ENCODE data around the gene RNF207. TPM values are rescaled to one million over a fixed set of nuclear protein-coding genes. Genes with fewer than 3 reads are reported as not detected.
A peak's percentile ranks its signal among the peaks of the same experiment; 100 is the strongest.

The RNF207 gene
- total RNA-seq, 1 donor from 2014 or later = 6.6 TPM

DNA sequence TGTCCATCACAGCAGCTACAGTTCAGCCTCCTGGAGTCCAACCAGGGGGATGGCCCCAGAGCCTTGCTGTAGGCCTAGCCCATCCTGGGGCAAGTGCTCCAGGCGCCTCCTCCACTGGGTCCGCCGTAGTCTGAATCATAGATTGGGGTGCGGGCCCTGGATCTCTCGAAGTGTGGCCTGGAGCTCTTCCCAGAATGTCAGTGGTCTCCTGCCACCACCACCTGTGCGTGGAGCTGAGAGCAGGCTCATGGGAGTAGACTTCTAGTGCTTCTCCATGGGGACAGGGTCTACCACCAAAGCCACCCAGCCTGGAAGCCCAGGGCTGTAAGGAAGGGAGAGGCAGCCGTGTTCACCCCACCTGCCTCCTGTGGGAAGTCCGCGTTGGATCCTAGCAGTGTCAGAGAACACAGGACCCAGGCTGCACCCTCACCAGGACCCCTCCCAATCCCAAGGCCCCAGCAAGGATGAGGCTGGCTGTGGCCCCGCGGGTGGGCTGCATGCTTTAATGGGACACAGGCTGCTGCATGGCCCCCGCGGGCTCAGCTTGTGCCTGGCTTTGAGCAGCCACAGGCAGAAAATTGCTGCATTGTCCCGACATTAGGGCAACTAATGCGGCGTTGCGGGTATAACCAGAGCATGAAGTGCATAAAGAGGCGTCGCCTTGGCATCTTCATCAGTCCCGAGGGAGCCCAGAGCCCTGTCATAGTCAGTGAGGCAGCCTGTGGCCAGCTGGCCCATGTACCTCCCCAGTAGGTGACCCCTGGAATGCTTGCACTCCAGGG, 37.3 kb downstream of the RNF207 start:
- TF ChIP-seq CTCF (IDR thresholded peaks at IDR 0.05; ENCODE audit: insufficient read depth, low read length, severe bottlenecking) = no peak
- no peak overlapping the region for H3K4me3 ChIP-seq (ENCODE audit: low read depth, low read length)
- DNase-seq (ENCODE audit: low read depth) (no peak), FAIRE-seq (no peak)
- H3K36me3 ChIP-seq (ENCODE audit: control insufficient read depth, insufficient read depth, low read length) = no peaks in the 10 kb centered on the region
- peaks cover 31% of the 10 kb centered on the region for H3K27me3 ChIP-seq (ENCODE audit: control insufficient read depth, insufficient read depth, low read length)

GRCh38 chr1:6243993-6244392, 38.1 kb downstream of the RNF207 start, which contains the start of gene HES3:
Gene HES3, plus strand, starts transcription at chr1:6244179. Its CDS starts 187 bp downstream, at chr1:6244366.
- Histone ChIP-seq H3K36me3 (ENCODE audit: control insufficient read depth, insufficient read depth, low read length) (no peaks in the 10 kb centered on the region), H3K27me3 (ENCODE audit: control insufficient read depth, insufficient read depth, low read length) (peaks cover 31% of the 10 kb centered on the region), H3K4me3 (ENCODE audit: low read depth, low read length) (no peak within 1 kb of the TSS)
- FAIRE-seq (no peak), DNase-seq (ENCODE audit: low read depth) (no peak)
- no peak for TF ChIP-seq CTCF (IDR thresholded peaks at IDR 0.05; ENCODE audit: insufficient read depth, low read length, severe bottlenecking)

DNA sequence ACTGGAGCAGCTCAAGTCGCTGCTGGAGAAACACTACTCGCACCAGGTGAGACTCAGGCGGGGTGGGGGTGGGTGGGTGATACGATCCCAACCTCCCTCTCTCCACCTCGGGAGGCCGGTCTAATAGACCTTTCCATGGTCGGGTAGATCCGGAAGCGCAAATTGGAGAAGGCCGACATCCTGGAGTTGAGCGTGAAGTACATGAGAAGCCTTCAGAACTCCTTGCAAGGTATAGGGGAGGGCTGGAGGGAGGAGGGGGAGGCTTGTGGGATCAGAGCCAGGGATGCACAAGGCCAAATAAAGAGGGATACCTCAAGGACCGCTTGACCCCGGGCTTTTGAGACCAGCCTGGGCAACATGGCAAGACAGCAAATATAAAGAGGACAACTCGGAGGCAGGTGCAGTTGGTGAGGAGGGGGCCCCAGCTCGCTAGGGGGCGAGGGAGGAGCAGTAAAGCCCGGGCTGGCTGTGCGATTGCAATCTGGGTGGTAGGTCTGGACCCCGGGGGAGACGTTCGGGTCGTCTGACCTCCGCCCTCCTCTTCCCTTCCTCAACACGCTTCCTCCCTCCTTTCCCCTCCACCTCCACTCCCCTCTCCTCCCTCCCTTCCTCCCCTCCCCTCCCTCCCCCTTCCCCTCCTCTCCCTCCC, 38.6 kb downstream of the RNF207 start:
- H3K4me3 ChIP-seq (ENCODE audit: low read depth, low read length) = no peak overlapping the region
- FAIRE-seq (no peak), DNase-seq (ENCODE audit: low read depth) (no peak)
- no peaks in the 10 kb centered on the region for H3K36me3 ChIP-seq (ENCODE audit: control insufficient read depth, insufficient read depth, low read length)
- peaks cover 31% of the 10 kb centered on the region for H3K27me3 ChIP-seq (ENCODE audit: control insufficient read depth, insufficient read depth, low read length)
- TF ChIP-seq CTCF (IDR thresholded peaks at IDR 0.05; ENCODE audit: insufficient read depth, low read length, severe bottlenecking) = no peak

- Histone ChIP-seq H3K36me3 (ENCODE audit: control insufficient read depth, insufficient read depth, low read length) (no peaks in the 10 kb centered on the region), H3K27me3 (ENCODE audit: control insufficient read depth, insufficient read depth, low read length) (peaks cover 31% of the 10 kb centered on the region), H3K4me3 (ENCODE audit: low read depth, low read length) (peak overlapping the region; percentile 27)
- DNase-seq (ENCODE audit: low read depth) = peak; percentile 49
- no peak for FAIRE-seq
- TF ChIP-seq CTCF (IDR thresholded peaks at IDR 0.05; ENCODE audit: insufficient read depth, low read length, severe bottlenecking) = peak; percentile 98
Measured at GRCh38 chr1:6245086-6245868, 39.4 kb downstream of the RNF207 start.

DNA sequence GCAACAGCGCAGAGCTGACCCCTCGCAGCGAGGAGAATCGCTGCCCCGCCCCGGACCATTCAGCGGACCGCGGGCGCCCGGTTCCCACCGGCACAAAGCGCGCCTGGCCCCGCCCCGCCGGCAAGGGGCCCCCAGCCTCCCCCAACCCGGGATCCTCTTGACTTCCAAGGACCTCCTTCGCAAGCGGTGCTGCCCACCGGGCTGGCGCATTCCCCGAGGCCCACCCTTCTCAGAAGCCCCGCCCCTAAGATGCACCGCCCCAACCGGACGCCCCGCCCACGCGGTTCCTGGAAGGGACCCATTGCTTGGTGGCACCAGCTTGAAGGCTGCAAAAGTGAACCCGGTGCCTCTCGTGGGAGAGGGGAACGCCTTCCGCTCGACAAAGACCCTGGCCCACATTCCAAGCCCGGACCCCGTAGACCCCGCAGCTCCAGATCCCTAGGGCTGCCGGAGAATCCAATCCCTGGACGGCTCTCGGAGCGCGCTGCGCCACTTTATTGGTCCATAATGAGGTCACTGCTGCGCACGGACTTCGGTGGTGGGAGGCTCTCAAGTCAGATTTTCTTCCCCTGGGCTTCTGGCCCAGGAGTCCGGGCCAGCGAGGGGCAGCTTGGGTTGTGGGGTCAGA, 40.1 kb downstream of the RNF207 start:
- Histone ChIP-seq H3K27me3 (ENCODE audit: control insufficient read depth, insufficient read depth, low read length) (peaks cover 29% of the 10 kb centered on the region), H3K36me3 (ENCODE audit: control insufficient read depth, insufficient read depth, low read length) (peaks cover under 1% of the 10 kb centered on the region), H3K4me3 (ENCODE audit: low read depth, low read length) (peak overlapping the region; percentile 27)
- FAIRE-seq (no peak), DNase-seq (ENCODE audit: low read depth) (no peak)
- TF ChIP-seq CTCF (IDR thresholded peaks at IDR 0.05; ENCODE audit: insufficient read depth, low read length, severe bottlenecking) = no peak
